ENCODE results near the gene TAOK3.
"Not testable (repeated sequence)": the region's sequence is repeated elsewhere in the genome, so short reads cannot be mapped to it uniquely, and the experiment has no call there.

TAOK3 gene

GRCh38 chr12:118327391-118327790 is 45.3 kb downstream of the TAOK3 start:
- Histone ChIP-seq H3K4me3 (ENCODE audit: insufficient read depth, low read depth, low read length, poor library complexity, severe bottlenecking) (no peak overlapping the region), H3K4me1 (ENCODE audit: control insufficient read depth, insufficient read depth, low read length, poor library complexity, severe bottlenecking) (no peaks in the 10 kb centered on the region), H3K27me3 (replicated peaks; ENCODE audit: control insufficient read depth, insufficient read depth, low read length, poor library complexity, severe bottlenecking) (no peaks in the 10 kb centered on the region), H3K9me3 (ENCODE audit: control insufficient read depth, low read length) (no peaks in the 10 kb centered on the region), H3K27ac (ENCODE audit: insufficient read depth, low read length, poor library complexity, severe bottlenecking) (no peak overlapping the region), H3K36me3 (ENCODE audit: control insufficient read depth, insufficient read depth, low read length) (no peaks in the 10 kb centered on the region)
- no peak for DNase-seq

DNA sequence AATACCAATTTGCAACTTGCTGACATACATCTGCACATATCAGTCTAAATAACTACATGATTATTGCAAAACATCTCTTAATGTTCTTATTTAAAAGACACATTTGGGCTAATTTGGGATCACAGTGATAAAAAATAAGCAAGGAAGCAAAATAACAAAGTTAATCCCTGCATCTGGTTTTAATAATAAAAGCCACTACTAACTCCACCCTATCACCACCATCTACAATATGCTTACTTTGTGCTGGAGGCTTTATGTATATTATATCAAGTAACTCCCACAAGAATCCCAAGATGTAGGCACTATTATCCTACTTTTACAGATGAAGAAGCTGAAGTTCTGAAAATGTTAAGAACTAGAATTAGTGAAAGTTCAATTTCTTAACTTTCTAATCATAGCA is 45.7 kb downstream of the TAOK3 start:
- H3K9me3 ChIP-seq (ENCODE audit: control insufficient read depth, low read length), result no peaks in the 10 kb centered on the region
- no peaks in the 10 kb centered on the region for H3K4me1 ChIP-seq (ENCODE audit: control insufficient read depth, insufficient read depth, low read length, poor library complexity, severe bottlenecking)
- H3K27me3 ChIP-seq (replicated peaks; ENCODE audit: control insufficient read depth, insufficient read depth, low read length, poor library complexity, severe bottlenecking), result no peaks in the 10 kb centered on the region
- no peak for DNase-seq
- H3K36me3 ChIP-seq (ENCODE audit: control insufficient read depth, insufficient read depth, low read length), result no peaks in the 10 kb centered on the region
- H3K4me3 ChIP-seq (ENCODE audit: insufficient read depth, low read depth, low read length, poor library complexity, severe bottlenecking), result no peak overlapping the region
- H3K27ac ChIP-seq (ENCODE audit: insufficient read depth, low read length, poor library complexity, severe bottlenecking), result no peak overlapping the region

DNA sequence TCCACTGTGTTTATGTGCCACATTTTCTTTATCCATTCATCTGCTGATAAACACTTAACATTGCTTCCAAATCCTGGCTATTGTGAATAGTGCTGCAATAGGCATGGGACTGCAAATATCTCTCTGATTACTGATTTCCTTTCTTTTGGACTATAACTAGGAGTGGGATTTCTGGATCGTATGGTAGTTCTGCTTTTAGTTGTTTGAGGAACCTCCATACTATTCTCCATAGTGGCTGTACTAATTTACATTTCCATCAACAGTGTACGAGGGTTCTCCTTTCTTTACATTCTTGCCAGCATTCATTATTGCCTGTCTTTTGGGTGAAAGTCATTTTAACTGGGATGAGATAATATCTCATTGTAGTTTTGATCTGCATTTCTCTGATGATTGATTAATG is 47.6 kb downstream of the TAOK3 start:
- Histone ChIP-seq H3K9me3 (ENCODE audit: control insufficient read depth, low read length) (no peaks in the 10 kb centered on the region), H3K4me3 (ENCODE audit: insufficient read depth, low read depth, low read length, poor library complexity, severe bottlenecking) (no peak overlapping the region), H3K36me3 (ENCODE audit: control insufficient read depth, insufficient read depth, low read length) (no peaks in the 10 kb centered on the region)

GRCh38 chr12:118319627-118320026 is 53.1 kb downstream of the TAOK3 start:
- no peaks in the 10 kb centered on the region for H3K9me3 ChIP-seq (ENCODE audit: control insufficient read depth, low read length)
- no peaks in the 10 kb centered on the region for H3K27me3 ChIP-seq (replicated peaks; ENCODE audit: control insufficient read depth, insufficient read depth, low read length, poor library complexity, severe bottlenecking)
- H3K27ac ChIP-seq (ENCODE audit: insufficient read depth, low read length, poor library complexity, severe bottlenecking), result no peak overlapping the region
- no peak overlapping the region for H3K4me3 ChIP-seq (ENCODE audit: insufficient read depth, low read depth, low read length, poor library complexity, severe bottlenecking)
- no peaks in the 10 kb centered on the region for H3K4me1 ChIP-seq (ENCODE audit: control insufficient read depth, insufficient read depth, low read length, poor library complexity, severe bottlenecking)
- peaks cover 3% of the 10 kb centered on the region for H3K36me3 ChIP-seq (ENCODE audit: control insufficient read depth, insufficient read depth, low read length)
- DNase-seq, result no peak

More for the DNA sequence above, 47.6 kb downstream of the TAOK3 start:
- H3K4me1 ChIP-seq (ENCODE audit: control insufficient read depth, insufficient read depth, low read length, poor library complexity, severe bottlenecking), result no peaks in the 10 kb centered on the region
- no peak overlapping the region for H3K27ac ChIP-seq (ENCODE audit: insufficient read depth, low read length, poor library complexity, severe bottlenecking)
- no peak for DNase-seq
- H3K27me3 ChIP-seq (replicated peaks; ENCODE audit: control insufficient read depth, insufficient read depth, low read length, poor library complexity, severe bottlenecking), result no peaks in the 10 kb centered on the region

DNA sequence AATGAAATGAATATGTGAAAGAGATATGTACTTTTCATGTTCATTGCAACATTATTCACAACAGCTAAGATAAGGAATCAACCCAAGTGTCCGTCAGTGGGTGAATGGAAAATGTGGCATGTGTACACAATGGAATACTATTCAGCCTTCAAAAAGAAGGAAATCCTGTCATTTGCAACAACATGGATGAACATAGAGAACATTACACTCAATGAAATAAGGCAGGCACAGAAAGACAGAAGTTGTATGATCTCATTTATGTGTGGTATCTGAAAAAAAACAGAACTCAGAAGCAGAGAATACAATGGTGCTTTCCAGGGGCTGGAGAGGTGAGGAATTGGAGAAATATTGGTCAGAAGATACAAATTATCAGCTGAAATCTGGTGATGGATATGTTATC is 54.0 kb downstream of the TAOK3 start:
- no peaks in the 10 kb centered on the region for H3K9me3 ChIP-seq (ENCODE audit: control insufficient read depth, low read length)
- no peak overlapping the region for H3K27ac ChIP-seq (ENCODE audit: insufficient read depth, low read length, poor library complexity, severe bottlenecking)
- H3K27me3 ChIP-seq (replicated peaks; ENCODE audit: control insufficient read depth, insufficient read depth, low read length, poor library complexity, severe bottlenecking), result no peaks in the 10 kb centered on the region
- H3K4me3 ChIP-seq (ENCODE audit: insufficient read depth, low read depth, low read length, poor library complexity, severe bottlenecking), result no peak overlapping the region
- no peak for DNase-seq
- peaks cover 3% of the 10 kb centered on the region for H3K36me3 ChIP-seq (ENCODE audit: control insufficient read depth, insufficient read depth, low read length)
- no peaks in the 10 kb centered on the region for H3K4me1 ChIP-seq (ENCODE audit: control insufficient read depth, insufficient read depth, low read length, poor library complexity, severe bottlenecking)

- H3K9me3 ChIP-seq (ENCODE audit: control insufficient read depth, low read length), result no peaks in the 10 kb centered on the region
- H3K4me1 ChIP-seq (ENCODE audit: control insufficient read depth, insufficient read depth, low read length, poor library complexity, severe bottlenecking), result no peaks in the 10 kb centered on the region
- DNase-seq, result no peak
- H3K4me3 ChIP-seq (ENCODE audit: insufficient read depth, low read depth, low read length, poor library complexity, severe bottlenecking), result no peak overlapping the region
- H3K27ac ChIP-seq (ENCODE audit: insufficient read depth, low read length, poor library complexity, severe bottlenecking), result no peak overlapping the region
- peaks cover 3% of the 10 kb centered on the region for H3K36me3 ChIP-seq (ENCODE audit: control insufficient read depth, insufficient read depth, low read length)
- no peaks in the 10 kb centered on the region for H3K27me3 ChIP-seq (replicated peaks; ENCODE audit: control insufficient read depth, insufficient read depth, low read length, poor library complexity, severe bottlenecking)
Observed at GRCh38 chr12:118317729-118318128, 55.0 kb downstream of the TAOK3 start.

GRCh38 chr12:118315821-118316220 is 56.9 kb downstream of the TAOK3 start:
- H3K36me3 ChIP-seq (ENCODE audit: control insufficient read depth, insufficient read depth, low read length), result peaks cover 3% of the 10 kb centered on the region
- H3K4me3 ChIP-seq (ENCODE audit: insufficient read depth, low read depth, low read length, poor library complexity, severe bottlenecking), result no peak overlapping the region
- no peak for DNase-seq
- no peaks in the 10 kb centered on the region for H3K27me3 ChIP-seq (replicated peaks; ENCODE audit: control insufficient read depth, insufficient read depth, low read length, poor library complexity, severe bottlenecking)
- H3K9me3 ChIP-seq (ENCODE audit: control insufficient read depth, low read length), result no peaks in the 10 kb centered on the region
- H3K4me1 ChIP-seq (ENCODE audit: control insufficient read depth, insufficient read depth, low read length, poor library complexity, severe bottlenecking), result no peaks in the 10 kb centered on the region
- no peak overlapping the region for H3K27ac ChIP-seq (ENCODE audit: insufficient read depth, low read length, poor library complexity, severe bottlenecking)

DNA sequence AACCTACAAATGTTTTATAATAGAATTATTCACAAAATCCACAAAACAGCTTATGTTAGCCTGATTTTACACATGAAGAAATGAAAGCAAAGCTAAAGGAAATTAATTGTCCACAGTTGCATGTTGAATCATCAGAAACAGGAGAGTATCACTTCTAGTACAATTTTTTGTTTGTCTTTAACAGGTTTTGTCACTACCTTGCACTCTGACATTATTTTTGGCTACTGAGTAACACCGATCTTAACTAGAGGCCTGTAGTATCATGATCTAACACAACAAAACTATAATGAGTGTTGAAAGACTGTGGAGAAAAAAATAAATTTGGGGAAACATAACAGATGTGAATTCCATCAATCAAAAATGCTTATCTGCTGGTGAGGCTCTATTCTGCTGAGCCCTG is 60.1 kb downstream of the TAOK3 start:
- no peak overlapping the region for H3K4me3 ChIP-seq (ENCODE audit: insufficient read depth, low read depth, low read length, poor library complexity, severe bottlenecking)
- no peaks in the 10 kb centered on the region for H3K27me3 ChIP-seq (replicated peaks; ENCODE audit: control insufficient read depth, insufficient read depth, low read length, poor library complexity, severe bottlenecking)
- no peaks in the 10 kb centered on the region for H3K36me3 ChIP-seq (ENCODE audit: control insufficient read depth, insufficient read depth, low read length)
- no peaks in the 10 kb centered on the region for H3K4me1 ChIP-seq (ENCODE audit: control insufficient read depth, insufficient read depth, low read length, poor library complexity, severe bottlenecking)
- H3K27ac ChIP-seq (ENCODE audit: insufficient read depth, low read length, poor library complexity, severe bottlenecking), result no peak overlapping the region
- no peaks in the 10 kb centered on the region for H3K9me3 ChIP-seq (ENCODE audit: control insufficient read depth, low read length)
- no peak for DNase-seq

GRCh38 chr12:118311666-118312065 is 61.0 kb downstream of the TAOK3 start:
- H3K4me3 ChIP-seq (ENCODE audit: insufficient read depth, low read depth, low read length, poor library complexity, severe bottlenecking), result no peak overlapping the region
- DNase-seq, result no peak
- peaks cover 2% of the 10 kb centered on the region for H3K4me1 ChIP-seq (ENCODE audit: control insufficient read depth, insufficient read depth, low read length, poor library complexity, severe bottlenecking)
- H3K9me3 ChIP-seq (ENCODE audit: control insufficient read depth, low read length), result no peaks in the 10 kb centered on the region
- no peaks in the 10 kb centered on the region for H3K27me3 ChIP-seq (replicated peaks; ENCODE audit: control insufficient read depth, insufficient read depth, low read length, poor library complexity, severe bottlenecking)
- H3K36me3 ChIP-seq (ENCODE audit: control insufficient read depth, insufficient read depth, low read length), result no peaks in the 10 kb centered on the region
- no peak overlapping the region for H3K27ac ChIP-seq (ENCODE audit: insufficient read depth, low read length, poor library complexity, severe bottlenecking)

- H3K4me3 ChIP-seq (ENCODE audit: insufficient read depth, low read depth, low read length, poor library complexity, severe bottlenecking), result no peak overlapping the region
- H3K9me3 ChIP-seq (ENCODE audit: control insufficient read depth, low read length), result no peaks in the 10 kb centered on the region
- peaks cover 3% of the 10 kb centered on the region for H3K4me1 ChIP-seq (ENCODE audit: control insufficient read depth, insufficient read depth, low read length, poor library complexity, severe bottlenecking)
- H3K27ac ChIP-seq (ENCODE audit: insufficient read depth, low read length, poor library complexity, severe bottlenecking), result no peak overlapping the region
- H3K36me3 ChIP-seq (ENCODE audit: control insufficient read depth, insufficient read depth, low read length), result no peaks in the 10 kb centered on the region
- no peaks in the 10 kb centered on the region for H3K27me3 ChIP-seq (replicated peaks; ENCODE audit: control insufficient read depth, insufficient read depth, low read length, poor library complexity, severe bottlenecking)
- DNase-seq, result no peak
Observed at GRCh38 chr12:118310320-118310719, 62.4 kb downstream of the TAOK3 start.

DNA sequence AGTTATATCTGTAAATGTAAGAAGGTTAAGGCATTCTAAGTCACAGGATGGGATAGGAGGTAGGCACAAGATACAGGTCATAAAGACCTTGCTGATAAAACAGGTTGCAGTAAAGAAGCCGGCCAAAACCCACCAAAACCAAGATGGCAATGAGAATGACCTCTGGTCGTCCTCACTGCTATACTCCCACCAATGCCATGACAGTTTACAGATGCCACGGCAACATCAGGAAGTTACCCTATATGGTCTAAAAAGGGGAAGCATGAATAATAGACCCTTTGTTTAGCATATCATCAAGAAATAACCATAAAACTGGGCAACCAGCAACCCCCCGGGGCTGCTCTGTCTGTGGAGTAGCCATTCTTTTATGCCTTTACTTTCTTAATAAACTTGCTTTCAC is 64.7 kb downstream of the TAOK3 start:
- not testable (repeated sequence) for DNase-seq; H3K27ac ChIP-seq (ENCODE audit: insufficient read depth, low read length, poor library complexity, severe bottlenecking); H3K4me3 ChIP-seq (ENCODE audit: insufficient read depth, low read depth, low read length, poor library complexity, severe bottlenecking)

More for the DNA sequence above, 64.7 kb downstream of the TAOK3 start:
- H3K4me1 ChIP-seq (ENCODE audit: control insufficient read depth, insufficient read depth, low read length, poor library complexity, severe bottlenecking); H3K36me3 ChIP-seq (ENCODE audit: control insufficient read depth, insufficient read depth, low read length); H3K27me3 ChIP-seq (replicated peaks; ENCODE audit: control insufficient read depth, insufficient read depth, low read length, poor library complexity, severe bottlenecking); H3K9me3 ChIP-seq (ENCODE audit: control insufficient read depth, low read length): not testable (repeated sequence)

Data from effector memory CD4-positive, alpha-beta T cell (primary cell).